ENCODE data around the gene KLHDC7A.

The KLHDC7A gene

GRCh38 chr1:18480315-18481189 lies at the start of gene KLHDC7A:
Gene KLHDC7A, plus strand, starts transcription at chr1:18480930. Its CDS starts 52 bp downstream, at chr1:18480982.
- TF ChIP-seq, protein P1, sequence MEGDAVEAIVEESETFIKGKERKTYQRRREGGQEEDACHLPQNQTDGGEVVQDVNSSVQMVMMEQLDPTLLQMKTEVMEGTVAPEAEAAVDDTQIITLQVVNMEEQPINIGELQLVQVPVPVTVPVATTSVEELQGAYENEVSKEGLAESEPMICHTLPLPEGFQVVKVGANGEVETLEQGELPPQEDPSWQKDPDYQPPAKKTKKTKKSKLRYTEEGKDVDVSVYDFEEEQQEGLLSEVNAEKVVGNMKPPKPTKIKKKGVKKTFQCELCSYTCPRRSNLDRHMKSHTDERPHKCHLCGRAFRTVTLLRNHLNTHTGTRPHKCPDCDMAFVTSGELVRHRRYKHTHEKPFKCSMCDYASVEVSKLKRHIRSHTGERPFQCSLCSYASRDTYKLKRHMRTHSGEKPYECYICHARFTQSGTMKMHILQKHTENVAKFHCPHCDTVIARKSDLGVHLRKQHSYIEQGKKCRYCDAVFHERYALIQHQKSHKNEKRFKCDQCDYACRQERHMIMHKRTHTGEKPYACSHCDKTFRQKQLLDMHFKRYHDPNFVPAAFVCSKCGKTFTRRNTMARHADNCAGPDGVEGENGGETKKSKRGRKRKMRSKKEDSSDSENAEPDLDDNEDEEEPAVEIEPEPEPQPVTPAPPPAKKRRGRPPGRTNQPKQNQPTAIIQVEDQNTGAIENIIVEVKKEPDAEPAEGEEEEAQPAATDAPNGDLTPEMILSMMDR (conservative IDR thresholded peaks at IDR 0.05; ENCODE audit: low read length), result no peak
- TF ChIP-seq EZH2phosphoT487 (IDR thresholded peaks at IDR 0.05; ENCODE audit: borderline replicate concordance), result no peak
- H3K9me3 ChIP-seq (ENCODE audit: insufficient read depth, low read depth, low read length), result no peaks in the 10 kb centered on the region
- no peak within 1 kb of the TSS for H3K4me2 ChIP-seq (ENCODE audit: low read depth, low read length, poor library complexity, severe bottlenecking)
- no peaks in the 10 kb centered on the region for H3K79me2 ChIP-seq (ENCODE audit: insufficient read depth, low read length)
- H3K4me3 ChIP-seq (ENCODE audit: low read length, poor library complexity, severe bottlenecking), result no peak within 1 kb of the TSS
- no peak within 1 kb of the TSS for H2AFZ ChIP-seq (ENCODE audit: low read length)
- no peaks in the 10 kb centered on the region for H4K20me1 ChIP-seq (ENCODE audit: insufficient read depth, low read length, poor library complexity, severe bottlenecking)
- H3K9ac ChIP-seq (ENCODE audit: low read depth, low read length, poor library complexity, severe bottlenecking), result no peak within 1 kb of the TSS
- no peaks in the 10 kb centered on the region for H3K36me3 ChIP-seq (ENCODE audit: insufficient read depth, low read length)
- no peaks in the 10 kb centered on the region for H3K4me1 ChIP-seq (ENCODE audit: insufficient read depth, low read length, poor library complexity, severe bottlenecking)
- no peaks in the 10 kb centered on the region for H3F3A ChIP-seq (ENCODE audit: low read depth)
- H3K9me2 ChIP-seq (replicated peaks; ENCODE audit: low read depth, low read length), result no peaks in the 10 kb centered on the region
- no peaks in the 10 kb centered on the region for H3K27me3 ChIP-seq (ENCODE audit: insufficient read depth, low read length, poor library complexity, severe bottlenecking)

DNA sequence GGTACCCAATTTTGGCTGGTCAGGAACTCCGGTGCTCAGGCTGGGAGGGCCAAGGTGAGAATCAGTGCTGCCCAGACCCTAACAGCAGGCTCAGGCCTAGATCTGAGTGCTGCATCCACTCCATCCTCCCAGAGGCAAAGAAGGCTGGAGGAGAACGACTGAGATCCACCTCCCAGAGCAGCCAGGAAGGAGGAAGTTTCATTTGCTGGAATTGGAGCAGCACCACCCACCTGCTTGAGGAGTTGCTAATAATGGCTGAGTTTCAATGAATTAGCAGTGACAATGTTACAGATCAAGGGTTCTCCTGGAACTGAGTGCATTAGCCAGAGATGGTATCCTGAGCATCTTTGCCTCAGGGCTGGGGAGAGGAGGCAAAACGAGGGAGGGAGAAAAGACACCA lies 46.7 kb upstream of the KLHDC7A start:
- H3K4me1 ChIP-seq (ENCODE audit: insufficient read depth, low read length, poor library complexity, severe bottlenecking), result no peaks in the 10 kb centered on the region
- TF ChIP-seq, protein P1 (conservative IDR thresholded peaks at IDR 0.05; ENCODE audit: low read length), result no peak
- no peak for TF ChIP-seq EZH2phosphoT487 (IDR thresholded peaks at IDR 0.05; ENCODE audit: borderline replicate concordance)
- no peaks in the 10 kb centered on the region; the same call in 1 of the 2 replicates for H3K9me3 ChIP-seq (ENCODE audit: insufficient read depth, low read depth, low read length)
- H3K79me2 ChIP-seq (ENCODE audit: insufficient read depth, low read length), result no peaks in the 10 kb centered on the region
- no peaks in the 10 kb centered on the region for H3K27me3 ChIP-seq (ENCODE audit: insufficient read depth, low read length, poor library complexity, severe bottlenecking)
- no peak overlapping the region for H3K4me3 ChIP-seq (ENCODE audit: low read length, poor library complexity, severe bottlenecking)
- no peaks in the 10 kb centered on the region for H3K9me2 ChIP-seq (replicated peaks; ENCODE audit: low read depth, low read length)
- H3K4me2 ChIP-seq (ENCODE audit: low read depth, low read length, poor library complexity, severe bottlenecking), result no peak overlapping the region
- no peaks in the 10 kb centered on the region for H4K20me1 ChIP-seq (ENCODE audit: insufficient read depth, low read length, poor library complexity, severe bottlenecking)
- H3K9ac ChIP-seq (ENCODE audit: low read depth, low read length, poor library complexity, severe bottlenecking), result no peak overlapping the region
- no peak overlapping the region for H2AFZ ChIP-seq (ENCODE audit: low read length)
- no peaks in the 10 kb centered on the region for H3K36me3 ChIP-seq (ENCODE audit: insufficient read depth, low read length)
- no peaks in the 10 kb centered on the region for H3F3A ChIP-seq (ENCODE audit: low read depth)

DNA sequence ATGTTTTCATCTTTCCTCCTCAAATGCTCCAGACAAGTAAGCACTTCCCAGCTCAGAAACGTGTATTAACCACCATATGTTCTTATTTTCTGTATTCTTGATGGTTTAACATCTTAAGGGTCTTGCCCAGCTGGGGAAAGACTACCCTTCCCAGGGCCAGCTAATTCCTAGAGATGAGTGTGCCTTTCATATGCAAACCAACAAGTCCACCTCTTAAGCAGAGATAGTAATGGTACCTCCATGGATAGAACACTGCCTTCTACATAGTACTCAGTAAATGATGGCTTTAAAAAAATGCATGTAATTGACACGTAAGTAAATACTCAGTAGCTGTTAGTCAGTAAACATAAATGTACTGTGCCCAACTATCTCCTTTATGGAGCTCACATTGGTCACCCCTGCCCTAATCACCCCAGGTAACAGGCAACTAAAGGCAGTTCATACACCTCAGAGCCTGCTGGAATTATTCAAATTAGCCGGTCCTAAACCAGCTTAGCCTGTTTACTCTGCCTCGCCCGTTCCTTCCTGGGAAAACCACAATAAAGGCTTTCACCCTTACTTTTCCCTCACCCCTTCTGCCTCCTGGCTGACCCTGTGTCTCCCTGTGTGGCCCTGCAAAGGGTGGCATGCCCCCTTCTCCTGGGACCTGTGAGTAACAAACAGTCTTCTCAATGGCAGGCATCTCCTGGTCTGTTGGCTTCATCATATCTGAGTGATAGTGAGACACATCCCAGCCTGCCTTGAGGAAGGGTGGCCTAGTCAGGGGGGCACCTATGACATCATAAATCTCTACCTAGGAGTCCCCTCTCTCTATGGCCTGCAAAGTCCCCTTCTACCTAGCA lies 40.1 kb upstream of the KLHDC7A start:
- Histone ChIP-seq H2AFZ (ENCODE audit: low read length) (no peak overlapping the region), H3K4me2 (ENCODE audit: low read depth, low read length, poor library complexity, severe bottlenecking) (no peak overlapping the region), H3K9ac (ENCODE audit: low read depth, low read length, poor library complexity, severe bottlenecking) (no peak overlapping the region), H4K20me1 (ENCODE audit: insufficient read depth, low read length, poor library complexity, severe bottlenecking) (no peaks in the 10 kb centered on the region), H3K36me3 (ENCODE audit: insufficient read depth, low read length) (no peaks in the 10 kb centered on the region), H3F3A (ENCODE audit: low read depth) (no peaks in the 10 kb centered on the region), H3K9me3 (ENCODE audit: insufficient read depth, low read depth, low read length) (no peaks in the 10 kb centered on the region), H3K9me2 (replicated peaks; ENCODE audit: low read depth, low read length) (no peaks in the 10 kb centered on the region), H3K79me2 (ENCODE audit: insufficient read depth, low read length) (no peaks in the 10 kb centered on the region), H3K4me1 (ENCODE audit: insufficient read depth, low read length, poor library complexity, severe bottlenecking) (no peaks in the 10 kb centered on the region), H3K27me3 (ENCODE audit: insufficient read depth, low read length, poor library complexity, severe bottlenecking) (no peaks in the 10 kb centered on the region), H3K4me3 (ENCODE audit: low read length, poor library complexity, severe bottlenecking) (no peak overlapping the region)
- TF ChIP-seq EZH2phosphoT487 (IDR thresholded peaks at IDR 0.05; ENCODE audit: borderline replicate concordance), result no peak
- TF ChIP-seq, protein P1 (conservative IDR thresholded peaks at IDR 0.05; ENCODE audit: low read length), result no peak

Measured in Loucy (cell line).